GM19099 (cell line): ENCODE results near the gene ANKRD13D.
A peak's percentile ranks its signal among the peaks of the same experiment; 100 is the strongest.

Source experiments
- POLR2A ChIP-seq: IDR thresholded peaks from 3 replicates; pipeline ENCODE4 v1.6.1; 2011; ENCODE audit warnings: low read depth; ENCODE audit not compliant: insufficient read length; ENCODE audit errors: extremely low read depth

ANKRD13D gene

GRCh38 chr11:67255864-67256263 is 33.2 kb upstream of the ANKRD13D start:
- TF ChIP-seq POLR2A, result no peak

GRCh38 chr11:67256477-67257135 is 32.5 kb upstream of the ANKRD13D start:
- no peak for TF ChIP-seq POLR2A

GRCh38 chr11:67260406-67260805 is 28.7 kb upstream of the ANKRD13D start:
- no peak for TF ChIP-seq POLR2A

- no peak for TF ChIP-seq POLR2A
These were observed 27.5 kb upstream of the ANKRD13D start for GRCh38 chr11:67261640-67261945.

- TF ChIP-seq POLR2A, result no peak
These were observed 27.0 kb upstream of the ANKRD13D start for GRCh38 chr11:67261946-67262681.

- peak; percentile 40 for TF ChIP-seq POLR2A
These were observed 26.1 kb upstream of the ANKRD13D start for GRCh38 chr11:67262731-67263675.

- no peak for TF ChIP-seq POLR2A
These were observed 24.8 kb upstream of the ANKRD13D start for GRCh38 chr11:67264260-67264659.

GRCh38 chr11:67264877-67265632 is 24.0 kb upstream of the ANKRD13D start:
- no peak for TF ChIP-seq POLR2A

- no peak for TF ChIP-seq POLR2A
These were observed 23.3 kb upstream of the ANKRD13D start for GRCh38 chr11:67265633-67266448.

- peak; percentile 57 for TF ChIP-seq POLR2A
These were observed 22.5 kb upstream of the ANKRD13D start, which contains the start of gene GRK2 for GRCh38 chr11:67266449-67267187. GRK2 (plus strand) TSS chr11:67266473; CDS start chr11:67266700, 227 bp downstream.

GRCh38 chr11:67267188-67268080 is 21.7 kb upstream of the ANKRD13D start:
- peak; percentile 46 for TF ChIP-seq POLR2A
